Activated T-helper 17 cell treated with anti-CD3 and anti-CD28 coated beads, Interleukin-2, amount 50 U/mL, for 72 hours (primary cell): ENCODE data around the gene LYRM4. TPM values are rescaled to one million over a fixed set of nuclear protein-coding genes. Genes with fewer than 3 reads are reported as not detected.

Experiments
- ATAC-seq: fragments of 150-1000 bp; cut with Tn5 transposase; replicated peaks from 2 replicates; pipeline ENCODE4 v1.10.0; 2021; ENCODE audit warnings: mild to moderate bottlenecking, moderate library complexity
- H3K27ac Mint-ChIP-seq: one replicate; pipeline ENCODE4 v1.8.0; 2022; ENCODE audit warnings: mixed read lengths
- H3K27me3 Mint-ChIP-seq: one replicate; pipeline ENCODE4 v1.8.0; 2022; ENCODE audit warnings: mixed read lengths
- H3K36me3 Mint-ChIP-seq: one replicate; pipeline ENCODE4 v1.8.0; 2022; ENCODE audit warnings: low read depth, mild to moderate bottlenecking, mixed read lengths
- H3K4me1 Mint-ChIP-seq: one replicate; pipeline ENCODE4 v1.8.0; 2022; ENCODE audit warnings: mixed read lengths
- H3K4me3 Mint-ChIP-seq: one replicate; pipeline ENCODE4 v1.8.0; 2022; ENCODE audit warnings: mild to moderate bottlenecking, mixed read lengths
- H3K9me3 Mint-ChIP-seq: one replicate; pipeline ENCODE4 v1.8.0; 2022; ENCODE audit warnings: mixed read lengths
- total RNA-seq, 2 donors: library from RNA; stranded (reverse); gene quantifications; one replicate each; pipeline ENCODE4 v1.2.3, GENCODE V29; 2022

LYRM4 gene
- total RNA-seq, 2 donors from 2014 or later = 34.0 to 64.2 TPM

- no peaks in the 10 kb centered on the region for H3K36me3 Mint-ChIP-seq
- no peak overlapping the region for H3K4me3 Mint-ChIP-seq
- H3K4me1 Mint-ChIP-seq = no peaks in the 10 kb centered on the region
- ATAC-seq = no peak
- H3K9me3 Mint-ChIP-seq = no peaks in the 10 kb centered on the region
- no peak overlapping the region for H3K27ac Mint-ChIP-seq
- no peaks in the 10 kb centered on the region for H3K27me3 Mint-ChIP-seq
Observed at GRCh38 chr6:5136851-5137250, 123.9 kb downstream of the LYRM4 start.

- Mint-ChIP-seq H3K4me3 (no peak overlapping the region), H3K4me1 (no peaks in the 10 kb centered on the region), H3K9me3 (no peaks in the 10 kb centered on the region), H3K27ac (no peak overlapping the region), H3K27me3 (no peaks in the 10 kb centered on the region), H3K36me3 (no peaks in the 10 kb centered on the region)
- no peak for ATAC-seq
Observed at GRCh38 chr6:5135788-5136376, 124.9 kb downstream of the LYRM4 start.

GRCh38 chr6:5133943-5134342 is 126.8 kb downstream of the LYRM4 start:
- H3K27me3 Mint-ChIP-seq = no peaks in the 10 kb centered on the region
- no peaks in the 10 kb centered on the region for H3K9me3 Mint-ChIP-seq
- H3K27ac Mint-ChIP-seq = no peak overlapping the region
- H3K4me1 Mint-ChIP-seq = no peaks in the 10 kb centered on the region
- H3K4me3 Mint-ChIP-seq = no peak overlapping the region
- no peaks in the 10 kb centered on the region for H3K36me3 Mint-ChIP-seq
- ATAC-seq = no peak

- no peak for ATAC-seq
- Mint-ChIP-seq H3K27ac (no peak overlapping the region), H3K9me3 (no peaks in the 10 kb centered on the region), H3K4me1 (no peaks in the 10 kb centered on the region), H3K27me3 (no peaks in the 10 kb centered on the region), H3K4me3 (no peak overlapping the region), H3K36me3 (no peaks in the 10 kb centered on the region)
Observed at GRCh38 chr6:5132731-5133130, 128.0 kb downstream of the LYRM4 start.

GRCh38 chr6:5130135-5130866 is 130.4 kb downstream of the LYRM4 start:
- Mint-ChIP-seq H3K4me3 (no peak overlapping the region), H3K36me3 (no peaks in the 10 kb centered on the region), H3K27ac (no peak overlapping the region), H3K27me3 (no peaks in the 10 kb centered on the region), H3K9me3 (no peaks in the 10 kb centered on the region), H3K4me1 (no peaks in the 10 kb centered on the region)
- no peak for ATAC-seq

- Mint-ChIP-seq H3K4me1 (no peaks in the 10 kb centered on the region), H3K27me3 (no peaks in the 10 kb centered on the region), H3K27ac (no peak overlapping the region), H3K36me3 (no peaks in the 10 kb centered on the region), H3K4me3 (no peak overlapping the region), H3K9me3 (no peaks in the 10 kb centered on the region)
- no peak for ATAC-seq
Observed at GRCh38 chr6:5128351-5128750, 132.4 kb downstream of the LYRM4 start.

- no peaks in the 10 kb centered on the region for H3K36me3 Mint-ChIP-seq
- no peaks in the 10 kb centered on the region for H3K27me3 Mint-ChIP-seq
- ATAC-seq = no peak
- no peak overlapping the region for H3K27ac Mint-ChIP-seq
- no peaks in the 10 kb centered on the region for H3K9me3 Mint-ChIP-seq
- no peaks in the 10 kb centered on the region for H3K4me1 Mint-ChIP-seq
- H3K4me3 Mint-ChIP-seq = no peak overlapping the region
Observed at GRCh38 chr6:5127106-5127687, 133.6 kb downstream of the LYRM4 start.

GRCh38 chr6:5126214-5126613 is 134.5 kb downstream of the LYRM4 start:
- Mint-ChIP-seq H3K27ac (no peak overlapping the region), H3K36me3 (no peaks in the 10 kb centered on the region), H3K9me3 (no peaks in the 10 kb centered on the region), H3K27me3 (no peaks in the 10 kb centered on the region), H3K4me1 (no peaks in the 10 kb centered on the region), H3K4me3 (no peak overlapping the region)
- ATAC-seq = no peak

GRCh38 chr6:5125152-5126006 is 135.4 kb downstream of the LYRM4 start:
- Mint-ChIP-seq H3K27ac (no peak overlapping the region), H3K4me1 (no peaks in the 10 kb centered on the region)
- no peak for ATAC-seq

GRCh38 chr6:5124526-5124925 is 136.2 kb downstream of the LYRM4 start:
- no peaks in the 10 kb centered on the region for H3K4me1 Mint-ChIP-seq
- ATAC-seq = no peak
- H3K9me3 Mint-ChIP-seq = no peaks in the 10 kb centered on the region
- H3K36me3 Mint-ChIP-seq = no peaks in the 10 kb centered on the region
- no peak overlapping the region for H3K4me3 Mint-ChIP-seq
- H3K27me3 Mint-ChIP-seq = no peaks in the 10 kb centered on the region
- H3K27ac Mint-ChIP-seq = no peak overlapping the region

More at GRCh38 chr6:5125152-5126006, 135.4 kb downstream of the LYRM4 start:
- Mint-ChIP-seq H3K9me3 (no peaks in the 10 kb centered on the region), H3K27me3 (no peaks in the 10 kb centered on the region), H3K36me3 (no peaks in the 10 kb centered on the region), H3K4me3 (no peak overlapping the region)

- Mint-ChIP-seq H3K4me3 (no peak overlapping the region), H3K27ac (no peak overlapping the region), H3K36me3 (no peaks in the 10 kb centered on the region), H3K4me1 (no peaks in the 10 kb centered on the region), H3K27me3 (no peaks in the 10 kb centered on the region), H3K9me3 (no peaks in the 10 kb centered on the region)
- no peak for ATAC-seq
Observed at GRCh38 chr6:5123296-5124143, 137.2 kb downstream of the LYRM4 start.

GRCh38 chr6:5122504-5123112 is 138.1 kb downstream of the LYRM4 start:
- Mint-ChIP-seq H3K4me1 (no peaks in the 10 kb centered on the region), H3K27me3 (no peaks in the 10 kb centered on the region), H3K4me3 (no peak overlapping the region), H3K9me3 (no peaks in the 10 kb centered on the region), H3K36me3 (no peaks in the 10 kb centered on the region), H3K27ac (no peak overlapping the region)
- no peak for ATAC-seq

GRCh38 chr6:5121956-5122355 is 138.8 kb downstream of the LYRM4 start:
- Mint-ChIP-seq H3K27ac (no peak overlapping the region), H3K4me1 (no peaks in the 10 kb centered on the region), H3K27me3 (no peaks in the 10 kb centered on the region), H3K4me3 (no peak overlapping the region), H3K9me3 (no peaks in the 10 kb centered on the region), H3K36me3 (no peaks in the 10 kb centered on the region)
- no peak for ATAC-seq
